ENCODE results near the gene IL22RA2. TPM values are rescaled to one million over a fixed set of nuclear protein-coding genes. Genes with fewer than 3 reads are reported as not detected.

Gene IL22RA2
- total and polyA plus RNA-seq, 2 of the 13 experiments (the other 11 are each of a cell fraction or from before 2014, with no cell fraction given): not detected

DNA sequence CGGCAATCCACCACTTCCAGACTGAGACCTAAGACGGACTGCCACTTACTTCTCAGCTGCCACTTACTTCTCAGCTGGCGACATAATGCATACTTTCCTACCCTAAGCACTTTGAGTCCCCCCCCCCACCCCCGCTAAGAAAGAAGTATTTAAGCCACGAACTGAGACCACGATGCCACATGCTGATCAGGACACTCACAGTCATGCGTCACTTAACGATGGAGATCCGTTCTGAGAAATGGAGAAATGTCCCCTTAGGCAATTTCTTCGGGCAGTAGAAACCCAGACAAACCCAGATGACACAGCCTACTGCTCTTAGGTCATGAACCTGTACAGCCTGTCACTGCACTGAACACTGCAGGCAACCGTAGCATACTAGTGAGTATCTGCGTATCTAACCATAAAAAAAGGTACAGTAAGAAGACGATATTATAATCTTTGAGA lies 45.1 kb upstream of the IL22RA2 start (continued):
- no peak for TF ChIP-seq SRSF4 (IDR thresholded peaks at IDR 0.05; ENCODE audit: low read depth, low read length, poor library complexity, severe bottlenecking)
- TF ChIP-seq IRX3 (CRISPR knock-in tag; IDR thresholded peaks at IDR 0.05; ENCODE audit: borderline replicate concordance, low read depth): no peak
- TF ChIP-seq ZNF333 (CRISPR knock-in tag; IDR thresholded peaks at IDR 0.05; ENCODE audit: borderline replicate concordance): no peak
- TF ChIP-seq, protein P1, sequence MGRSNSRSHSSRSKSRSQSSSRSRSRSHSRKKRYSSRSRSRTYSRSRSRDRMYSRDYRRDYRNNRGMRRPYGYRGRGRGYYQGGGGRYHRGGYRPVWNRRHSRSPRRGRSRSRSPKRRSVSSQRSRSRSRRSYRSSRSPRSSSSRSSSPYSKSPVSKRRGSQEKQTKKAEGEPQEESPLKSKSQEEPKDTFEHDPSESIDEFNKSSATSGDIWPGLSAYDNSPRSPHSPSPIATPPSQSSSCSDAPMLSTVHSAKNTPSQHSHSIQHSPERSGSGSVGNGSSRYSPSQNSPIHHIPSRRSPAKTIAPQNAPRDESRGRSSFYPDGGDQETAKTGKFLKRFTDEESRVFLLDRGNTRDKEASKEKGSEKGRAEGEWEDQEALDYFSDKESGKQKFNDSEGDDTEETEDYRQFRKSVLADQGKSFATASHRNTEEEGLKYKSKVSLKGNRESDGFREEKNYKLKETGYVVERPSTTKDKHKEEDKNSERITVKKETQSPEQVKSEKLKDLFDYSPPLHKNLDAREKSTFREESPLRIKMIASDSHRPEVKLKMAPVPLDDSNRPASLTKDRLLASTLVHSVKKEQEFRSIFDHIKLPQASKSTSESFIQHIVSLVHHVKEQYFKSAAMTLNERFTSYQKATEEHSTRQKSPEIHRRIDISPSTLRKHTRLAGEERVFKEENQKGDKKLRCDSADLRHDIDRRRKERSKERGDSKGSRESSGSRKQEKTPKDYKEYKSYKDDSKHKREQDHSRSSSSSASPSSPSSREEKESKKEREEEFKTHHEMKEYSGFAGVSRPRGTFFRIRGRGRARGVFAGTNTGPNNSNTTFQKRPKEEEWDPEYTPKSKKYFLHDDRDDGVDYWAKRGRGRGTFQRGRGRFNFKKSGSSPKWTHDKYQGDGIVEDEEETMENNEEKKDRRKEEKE (IDR thresholded peaks at IDR 0.05): no peak
- no peak for TF ChIP-seq MAFK (conservative IDR thresholded peaks at IDR 0.05 in 1 of 2, IDR thresholded peaks at IDR 0.05 in 1 of 2; ENCODE audit: low read length in 2 of 2)
- TF ChIP-seq, protein P2, sequence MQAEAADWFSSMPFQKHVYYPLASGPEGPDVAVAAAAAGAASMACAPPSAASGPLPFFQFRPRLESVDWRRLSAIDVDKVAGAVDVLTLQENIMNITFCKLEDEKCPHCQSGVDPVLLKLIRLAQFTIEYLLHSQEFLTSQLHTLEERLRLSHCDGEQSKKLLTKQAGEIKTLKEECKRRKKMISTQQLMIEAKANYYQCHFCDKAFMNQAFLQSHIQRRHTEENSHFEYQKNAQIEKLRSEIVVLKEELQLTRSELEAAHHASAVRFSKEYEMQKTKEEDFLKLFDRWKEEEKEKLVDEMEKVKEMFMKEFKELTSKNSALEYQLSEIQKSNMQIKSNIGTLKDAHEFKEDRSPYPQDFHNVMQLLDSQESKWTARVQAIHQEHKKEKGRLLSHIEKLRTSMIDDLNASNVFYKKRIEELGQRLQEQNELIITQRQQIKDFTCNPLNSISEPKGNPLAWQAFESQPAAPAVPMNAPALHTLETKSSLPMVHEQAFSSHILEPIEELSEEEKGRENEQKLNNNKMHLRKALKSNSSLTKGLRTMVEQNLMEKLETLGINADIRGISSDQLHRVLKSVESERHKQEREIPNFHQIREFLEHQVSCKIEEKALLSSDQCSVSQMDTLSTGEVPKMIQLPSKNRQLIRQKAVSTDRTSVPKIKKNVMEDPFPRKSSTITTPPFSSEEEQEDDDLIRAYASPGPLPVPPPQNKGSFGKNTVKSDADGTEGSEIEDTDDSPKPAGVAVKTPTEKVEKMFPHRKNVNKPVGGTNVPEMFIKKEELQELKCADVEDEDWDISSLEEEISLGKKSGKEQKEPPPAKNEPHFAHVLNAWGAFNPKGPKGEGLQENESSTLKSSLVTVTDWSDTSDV (CRISPR knock-in tag; IDR thresholded peaks at IDR 0.05): no peak; the same call in 1 of the 2 replicates
- TF ChIP-seq ZNF33A (CRISPR knock-in tag; IDR thresholded peaks at IDR 0.05; ENCODE audit: borderline replicate concordance): no peak
- TF ChIP-seq, protein P3, sequence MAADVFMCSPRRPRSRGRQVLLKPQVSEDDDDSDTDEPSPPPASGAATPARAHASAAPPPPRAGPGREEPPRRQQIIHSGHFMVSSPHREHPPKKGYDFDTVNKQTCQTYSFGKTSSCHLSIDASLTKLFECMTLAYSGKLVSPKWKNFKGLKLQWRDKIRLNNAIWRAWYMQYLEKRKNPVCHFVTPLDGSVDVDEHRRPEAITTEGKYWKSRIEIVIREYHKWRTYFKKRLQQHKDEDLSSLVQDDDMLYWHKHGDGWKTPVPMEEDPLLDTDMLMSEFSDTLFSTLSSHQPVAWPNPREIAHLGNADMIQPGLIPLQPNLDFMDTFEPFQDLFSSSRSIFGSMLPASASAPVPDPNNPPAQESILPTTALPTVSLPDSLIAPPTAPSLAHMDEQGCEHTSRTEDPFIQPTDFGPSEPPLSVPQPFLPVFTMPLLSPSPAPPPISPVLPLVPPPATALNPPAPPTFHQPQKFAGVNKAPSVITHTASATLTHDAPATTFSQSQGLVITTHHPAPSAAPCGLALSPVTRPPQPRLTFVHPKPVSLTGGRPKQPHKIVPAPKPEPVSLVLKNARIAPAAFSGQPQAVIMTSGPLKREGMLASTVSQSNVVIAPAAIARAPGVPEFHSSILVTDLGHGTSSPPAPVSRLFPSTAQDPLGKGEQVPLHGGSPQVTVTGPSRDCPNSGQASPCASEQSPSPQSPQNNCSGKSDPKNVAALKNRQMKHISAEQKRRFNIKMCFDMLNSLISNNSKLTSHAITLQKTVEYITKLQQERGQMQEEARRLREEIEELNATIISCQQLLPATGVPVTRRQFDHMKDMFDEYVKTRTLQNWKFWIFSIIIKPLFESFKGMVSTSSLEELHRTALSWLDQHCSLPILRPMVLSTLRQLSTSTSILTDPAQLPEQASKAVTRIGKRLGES (CRISPR knock-in tag; IDR thresholded peaks at IDR 0.05; ENCODE audit: borderline replicate concordance): peak; percentile 39; the same call in 1 of the 2 replicates
- TF ChIP-seq, protein P4, sequence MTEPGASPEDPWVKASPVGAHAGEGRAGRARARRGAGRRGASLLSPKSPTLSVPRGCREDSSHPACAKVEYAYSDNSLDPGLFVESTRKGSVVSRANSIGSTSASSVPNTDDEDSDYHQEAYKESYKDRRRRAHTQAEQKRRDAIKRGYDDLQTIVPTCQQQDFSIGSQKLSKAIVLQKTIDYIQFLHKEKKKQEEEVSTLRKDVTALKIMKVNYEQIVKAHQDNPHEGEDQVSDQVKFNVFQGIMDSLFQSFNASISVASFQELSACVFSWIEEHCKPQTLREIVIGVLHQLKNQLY (CRISPR knock-in tag; IDR thresholded peaks at IDR 0.05): no peak
- no peak for TF ChIP-seq ZNF782 (CRISPR knock-in tag; IDR thresholded peaks at IDR 0.05; ENCODE audit: borderline replicate concordance)
- TF ChIP-seq ZNF776 (CRISPR knock-in tag; IDR thresholded peaks at IDR 0.05): no peak
- TF ChIP-seq, protein P5, sequence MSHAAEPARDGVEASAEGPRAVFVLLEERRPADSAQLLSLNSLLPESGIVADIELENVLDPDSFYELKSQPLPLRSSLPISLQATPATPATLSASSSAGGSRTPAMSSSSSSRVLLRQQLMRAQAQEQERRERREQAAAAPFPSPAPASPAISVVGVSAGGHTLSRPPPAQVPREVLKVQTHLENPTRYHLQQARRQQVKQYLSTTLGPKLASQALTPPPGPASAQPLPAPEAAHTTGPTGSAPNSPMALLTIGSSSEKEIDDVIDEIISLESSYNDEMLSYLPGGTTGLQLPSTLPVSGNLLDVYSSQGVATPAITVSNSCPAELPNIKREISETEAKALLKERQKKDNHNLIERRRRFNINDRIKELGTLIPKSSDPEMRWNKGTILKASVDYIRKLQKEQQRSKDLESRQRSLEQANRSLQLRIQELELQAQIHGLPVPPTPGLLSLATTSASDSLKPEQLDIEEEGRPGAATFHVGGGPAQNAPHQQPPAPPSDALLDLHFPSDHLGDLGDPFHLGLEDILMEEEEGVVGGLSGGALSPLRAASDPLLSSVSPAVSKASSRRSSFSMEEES (CRISPR knock-in tag; IDR thresholded peaks at IDR 0.05): no peak
- TF ChIP-seq KLF9 (CRISPR knock-in tag; IDR thresholded peaks at IDR 0.05; ENCODE audit: low read depth): no peak
- TF ChIP-seq POGZ (CRISPR knock-in tag; IDR thresholded peaks at IDR 0.05): no peak
- no peak for TF ChIP-seq HNF4G (IDR thresholded peaks at IDR 0.05; ENCODE audit: borderline replicate concordance, low read depth, low read length)
- TF ChIP-seq HNF4G (CRISPR knock-in tag; IDR thresholded peaks at IDR 0.05; ENCODE audit: borderline replicate concordance, low read depth): no peak
- no peak for TF ChIP-seq ZNF329 (CRISPR knock-in tag; IDR thresholded peaks at IDR 0.05; ENCODE audit: low read depth)
- TF ChIP-seq RARG (CRISPR knock-in tag; IDR thresholded peaks at IDR 0.05; ENCODE audit: low read depth): peak; percentile 79; the same call in 1 of the 2 replicates
- no peak for TF ChIP-seq GABPB1 (CRISPR knock-in tag; IDR thresholded peaks at IDR 0.05)
- no peak for TF ChIP-seq ATF7-NPFF (CRISPR knock-in tag; IDR thresholded peaks at IDR 0.05; ENCODE audit: low read depth)

Data from HepG2 (cell line).